ENCODE measurements around the gene TAF11L2.

- no peak for TF ChIP-seq EZH2 (IDR thresholded peaks at IDR 0.05; ENCODE audit: insufficient read depth, poor library complexity, severe bottlenecking)
- TF ChIP-seq EZH2phosphoT487 (IDR thresholded peaks at IDR 0.05; ENCODE audit: insufficient read depth, low read depth) = no peak
Observed at GRCh38 chr5:17497446-17497845, 585 bp upstream of the TAF11L2 start.
